GM12801 (cell line): Measurements from ENCODE around the gene MAST4.

Experiments
- TF ChIP-seq, protein P1 (sequence below): IDR thresholded peaks from one replicate; pipeline ENCODE4 v1.5.1; 2011; ENCODE audit warnings: control low read depth; ENCODE audit not compliant: insufficient read length; ENCODE audit errors: extremely low read depth

The MAST4 gene

DNA sequence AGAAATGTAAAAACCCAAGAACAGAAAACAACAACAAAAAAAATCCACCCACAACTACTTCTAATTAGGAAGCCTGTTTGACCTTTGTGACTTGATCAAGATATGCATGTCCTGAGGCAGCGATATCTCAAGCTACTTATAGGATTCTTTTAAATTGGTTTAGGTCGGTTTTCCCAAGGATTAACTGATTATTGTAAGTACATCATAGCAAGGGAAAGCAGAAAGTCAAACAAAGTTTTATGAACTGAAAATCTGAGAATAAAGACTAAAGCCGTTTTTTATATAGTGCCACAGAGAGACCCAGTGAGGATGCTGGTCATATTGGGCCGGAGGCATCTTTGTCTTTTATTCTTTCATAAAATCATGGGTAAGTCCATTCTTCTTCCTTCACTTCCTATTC, 528.4 kb downstream of the MAST4 start:
- TF ChIP-seq, protein P1, sequence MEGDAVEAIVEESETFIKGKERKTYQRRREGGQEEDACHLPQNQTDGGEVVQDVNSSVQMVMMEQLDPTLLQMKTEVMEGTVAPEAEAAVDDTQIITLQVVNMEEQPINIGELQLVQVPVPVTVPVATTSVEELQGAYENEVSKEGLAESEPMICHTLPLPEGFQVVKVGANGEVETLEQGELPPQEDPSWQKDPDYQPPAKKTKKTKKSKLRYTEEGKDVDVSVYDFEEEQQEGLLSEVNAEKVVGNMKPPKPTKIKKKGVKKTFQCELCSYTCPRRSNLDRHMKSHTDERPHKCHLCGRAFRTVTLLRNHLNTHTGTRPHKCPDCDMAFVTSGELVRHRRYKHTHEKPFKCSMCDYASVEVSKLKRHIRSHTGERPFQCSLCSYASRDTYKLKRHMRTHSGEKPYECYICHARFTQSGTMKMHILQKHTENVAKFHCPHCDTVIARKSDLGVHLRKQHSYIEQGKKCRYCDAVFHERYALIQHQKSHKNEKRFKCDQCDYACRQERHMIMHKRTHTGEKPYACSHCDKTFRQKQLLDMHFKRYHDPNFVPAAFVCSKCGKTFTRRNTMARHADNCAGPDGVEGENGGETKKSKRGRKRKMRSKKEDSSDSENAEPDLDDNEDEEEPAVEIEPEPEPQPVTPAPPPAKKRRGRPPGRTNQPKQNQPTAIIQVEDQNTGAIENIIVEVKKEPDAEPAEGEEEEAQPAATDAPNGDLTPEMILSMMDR: no peak

- TF ChIP-seq, protein P1: no peak
Observed at GRCh38 chr5:67129768-67130167, 533.6 kb downstream of the MAST4 start.

DNA sequence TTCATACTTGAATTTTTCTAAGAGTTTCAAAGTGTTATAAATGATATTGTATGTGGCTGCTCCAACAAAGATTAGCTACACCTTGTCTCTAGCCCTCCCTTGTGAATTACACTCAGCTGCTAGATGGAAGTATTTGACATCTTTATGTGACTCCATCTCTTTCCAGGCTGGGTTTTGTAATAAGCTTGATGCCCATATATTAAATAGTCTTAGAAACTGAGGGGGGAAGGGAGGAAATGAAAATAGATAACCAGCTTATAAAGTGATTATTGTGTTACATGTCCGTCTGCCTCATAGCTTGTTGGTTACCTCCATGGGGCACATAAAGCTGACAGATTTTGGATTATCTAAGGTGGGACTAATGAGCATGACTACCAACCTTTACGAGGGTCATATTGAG, 537.0 kb downstream of the MAST4 start:
- TF ChIP-seq, protein P1: no peak

- TF ChIP-seq, protein P1: no peak
Observed at GRCh38 chr5:67133776-67134175, 537.6 kb downstream of the MAST4 start.

GRCh38 chr5:67135381-67135984, 539.3 kb downstream of the MAST4 start:
- TF ChIP-seq, protein P1: no peak

- TF ChIP-seq, protein P1: no peak
Observed at GRCh38 chr5:67139030-67139429, 542.8 kb downstream of the MAST4 start.

DNA sequence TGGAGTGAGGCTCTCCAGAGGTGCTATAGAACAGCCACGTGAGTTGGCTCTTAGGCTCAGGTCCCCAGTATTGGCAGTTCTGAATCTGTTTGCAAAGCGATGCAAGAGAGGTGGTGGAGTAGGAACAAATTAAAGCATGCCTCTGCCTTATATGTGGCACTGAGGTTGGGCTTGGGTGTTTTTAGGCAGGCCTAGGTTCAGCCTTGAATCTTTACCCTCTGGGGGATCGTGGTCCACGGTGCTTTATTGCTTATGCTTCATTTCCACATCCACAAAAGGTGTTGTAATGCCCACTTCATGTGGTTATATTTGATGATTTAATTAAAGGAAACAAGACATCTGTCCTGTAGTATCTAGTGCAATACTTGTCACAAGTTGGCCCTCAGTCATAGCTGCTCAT, 544.2 kb downstream of the MAST4 start:
- TF ChIP-seq, protein P1: no peak
